GM04503 (cell line): ENCODE measurements around the gene SORBS1.
"Not testable (repeated sequence)": the region's sequence is repeated elsewhere in the genome, so short reads cannot be mapped to it uniquely, and the experiment has no call there.

Experiments
- DNase-seq: peaks from one replicate; pipeline ENCODE4 v3.0.0-alpha.2; 2012; ENCODE audit warnings: low read depth

The SORBS1 gene

DNA sequence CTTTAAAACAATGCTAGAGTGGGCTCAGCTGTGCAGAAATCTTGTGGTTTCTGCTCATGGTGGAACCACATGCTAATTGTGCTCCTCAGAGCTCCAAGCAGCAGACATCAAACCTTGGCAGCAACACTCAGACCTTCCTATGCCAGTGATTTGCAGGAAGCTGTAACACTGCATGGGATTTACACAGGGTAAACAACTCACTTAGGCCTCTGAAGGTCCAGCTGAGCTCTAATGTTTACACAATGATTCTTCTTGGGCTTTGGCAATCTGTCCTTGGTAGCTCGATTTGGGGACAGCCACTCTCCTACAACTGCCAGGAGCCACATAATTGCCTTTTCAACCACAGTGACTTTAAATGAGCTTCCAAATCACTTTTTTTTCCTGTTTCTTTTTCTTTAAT lies 172.6 kb downstream of the SORBS1 start:
- DNase-seq = no peak

DNA sequence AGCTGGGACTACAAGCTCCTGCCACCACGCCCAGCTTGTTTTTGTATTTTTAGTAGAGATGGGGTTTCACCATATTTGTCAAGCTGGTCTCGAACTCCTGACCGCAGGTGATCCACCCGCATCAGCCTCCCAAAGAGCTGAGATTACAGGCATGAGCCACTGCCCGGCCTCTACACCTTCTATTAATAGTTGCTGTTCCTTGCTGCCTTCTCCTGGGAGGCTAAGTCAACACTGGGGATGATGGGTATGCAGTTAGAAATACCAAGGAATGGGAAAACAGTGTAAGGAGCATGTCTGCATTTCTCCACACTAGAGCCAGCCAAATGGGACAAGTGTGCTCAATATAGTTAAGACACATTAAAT lies 173.1 kb downstream of the SORBS1 start:
- DNase-seq = no peak

- DNase-seq = no peak
These were observed 177.0 kb downstream of the SORBS1 start for GRCh38 chr10:95384011-95384704.

DNA sequence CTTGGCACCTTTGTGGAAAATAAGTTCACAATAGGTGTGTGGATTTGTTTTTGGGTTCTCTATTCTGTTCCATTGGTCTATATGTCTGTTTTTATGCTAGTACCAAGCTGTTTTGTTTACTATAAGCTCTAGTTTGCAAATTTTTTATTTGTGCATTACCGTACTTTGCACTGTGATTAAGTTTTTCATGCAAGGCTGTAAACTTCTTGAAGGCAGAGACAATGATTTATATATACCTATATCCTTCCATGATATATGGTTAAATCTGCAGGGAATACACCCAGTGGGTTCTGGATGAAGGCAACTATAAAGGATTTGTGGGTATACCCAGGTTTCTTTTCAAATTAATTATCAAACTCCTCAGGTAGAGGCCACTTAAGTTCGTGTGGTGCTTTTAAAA lies 178.6 kb downstream of the SORBS1 start:
- no peak for DNase-seq

DNA sequence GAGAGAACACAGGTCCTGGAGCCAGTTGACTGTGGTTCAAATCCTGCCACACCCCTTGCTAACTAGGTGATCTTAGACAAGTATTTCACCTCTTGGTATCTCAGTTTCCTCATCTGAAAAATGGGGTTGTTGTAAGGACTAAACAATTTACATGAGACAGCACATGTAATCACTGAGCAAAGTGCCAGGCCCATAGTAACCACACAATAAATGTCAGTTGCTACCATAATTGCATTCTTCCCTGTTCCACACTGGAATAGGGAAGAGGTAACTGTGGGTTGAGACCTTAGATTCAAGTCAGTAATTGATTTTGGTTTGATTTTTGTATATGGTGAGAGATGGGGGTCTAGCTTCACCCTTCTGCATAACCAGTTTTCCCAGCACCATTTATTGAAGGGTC lies 179.0 kb downstream of the SORBS1 start:
- DNase-seq = no peak

- DNase-seq = no peak
These were observed 183.2 kb downstream of the SORBS1 start for GRCh38 chr10:95377950-95378349.

DNA sequence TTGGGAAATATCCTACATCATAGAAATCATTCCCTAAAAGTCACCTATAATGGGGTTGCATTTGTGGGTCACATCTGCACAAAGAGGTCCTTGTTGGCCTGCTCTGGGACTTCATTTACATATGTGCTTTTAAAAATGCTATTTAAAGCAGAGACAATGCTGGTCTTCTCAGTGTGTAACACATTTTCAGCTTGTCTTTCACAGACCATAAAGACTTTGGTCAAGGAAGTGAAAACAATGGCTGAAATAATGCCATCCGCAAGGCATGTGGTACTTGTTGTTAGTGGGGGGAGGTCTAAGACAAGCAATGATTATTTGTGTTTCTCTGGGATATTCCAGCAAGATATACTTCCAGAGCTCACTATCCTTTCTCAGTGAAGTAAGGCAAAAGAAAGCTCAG lies 185.8 kb downstream of the SORBS1 start:
- no peak for DNase-seq

- no peak for DNase-seq
These were observed 186.5 kb downstream of the SORBS1 start for GRCh38 chr10:95374597-95375209.

DNA sequence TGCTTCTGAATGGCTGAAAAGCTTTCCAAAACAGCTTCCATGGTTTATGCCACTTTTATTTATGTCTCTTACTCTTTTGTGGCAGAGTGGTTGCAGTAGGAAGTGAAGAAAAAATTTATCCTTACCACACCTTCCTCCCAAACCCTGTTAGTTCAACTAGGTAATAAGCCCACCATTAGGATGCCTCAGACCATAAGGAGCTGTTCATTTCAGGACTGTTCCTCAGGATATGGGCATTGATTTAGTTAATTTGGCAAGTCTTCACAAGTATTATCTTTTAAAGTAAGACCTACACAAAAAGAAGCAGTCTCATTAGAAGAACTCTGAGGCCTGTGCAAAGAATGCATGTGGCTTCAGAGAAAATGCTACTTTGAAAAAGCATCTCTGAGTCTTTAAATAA lies 187.5 kb downstream of the SORBS1 start:
- no peak for DNase-seq

DNA sequence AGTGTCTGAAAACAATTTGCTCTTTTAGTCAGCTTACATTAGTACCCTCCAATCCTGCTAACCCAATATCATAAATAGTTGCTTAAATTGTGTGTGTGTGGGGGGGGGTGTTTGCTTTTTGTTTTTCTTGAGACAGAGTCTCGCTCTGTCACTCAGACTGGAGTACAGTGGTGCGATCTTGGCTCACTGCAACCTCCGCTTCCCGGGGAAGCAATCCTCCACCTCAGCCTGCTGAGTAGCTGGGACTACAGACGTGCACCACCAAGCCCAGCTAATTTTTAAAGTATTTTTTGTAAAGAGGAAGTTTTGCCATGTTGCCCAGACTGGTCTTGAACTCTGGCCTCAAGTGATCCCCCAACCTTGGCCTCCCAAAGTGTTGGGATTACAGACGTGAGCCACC lies 196.8 kb downstream of the SORBS1 start:
- DNase-seq = no peak

- DNase-seq = no peak
These were observed 197.8 kb downstream of the SORBS1 start for GRCh38 chr10:95363303-95363912.

DNA sequence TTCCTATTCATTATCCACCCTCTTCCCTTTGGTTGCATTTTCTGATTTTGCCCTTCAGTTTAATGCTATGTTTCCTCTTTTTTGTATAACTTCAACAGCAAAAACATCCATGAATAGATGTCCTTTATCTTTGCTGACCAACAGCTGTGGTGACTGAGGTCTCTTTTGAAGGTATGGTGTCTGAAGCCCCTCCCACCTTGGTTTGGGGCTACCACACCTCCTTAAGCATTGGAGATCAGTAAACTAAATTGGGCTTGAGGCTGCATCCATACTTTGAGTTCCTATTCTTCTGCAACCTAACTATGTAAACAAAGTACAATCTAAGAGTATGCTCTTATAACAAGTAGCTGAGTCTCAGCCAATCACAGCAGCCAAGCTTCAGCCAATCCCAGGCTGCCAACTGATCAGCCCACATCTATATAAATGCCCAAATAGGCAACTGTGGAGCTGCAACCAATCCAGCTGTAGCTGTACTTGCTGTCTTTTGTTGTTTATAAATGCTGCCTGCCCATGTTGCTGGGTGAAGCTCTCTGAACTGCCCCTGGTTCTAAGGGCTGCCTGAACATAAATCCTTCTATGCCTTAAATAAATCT lies 201.0 kb downstream of the SORBS1 start:
- no peak for DNase-seq

DNA sequence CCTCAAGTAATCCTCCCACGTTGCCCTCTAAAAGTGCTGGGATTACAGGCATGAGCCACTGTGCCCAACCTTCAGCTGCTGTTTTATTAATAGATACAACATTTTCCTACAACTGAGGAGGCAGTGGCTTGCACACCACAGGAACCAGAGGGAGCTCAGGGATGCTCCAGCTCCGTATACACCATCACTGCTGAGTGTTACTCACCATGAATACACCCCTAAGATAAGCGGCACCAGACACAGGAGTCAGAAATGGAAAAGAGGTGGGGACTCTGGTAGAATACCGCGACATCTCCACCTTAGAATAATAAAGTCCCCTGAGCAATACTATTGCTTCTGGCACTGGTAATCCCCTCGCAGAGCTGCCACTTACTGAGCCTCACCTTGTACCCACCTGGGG lies 201.7 kb downstream of the SORBS1 start:
- DNase-seq = no peak

DNA sequence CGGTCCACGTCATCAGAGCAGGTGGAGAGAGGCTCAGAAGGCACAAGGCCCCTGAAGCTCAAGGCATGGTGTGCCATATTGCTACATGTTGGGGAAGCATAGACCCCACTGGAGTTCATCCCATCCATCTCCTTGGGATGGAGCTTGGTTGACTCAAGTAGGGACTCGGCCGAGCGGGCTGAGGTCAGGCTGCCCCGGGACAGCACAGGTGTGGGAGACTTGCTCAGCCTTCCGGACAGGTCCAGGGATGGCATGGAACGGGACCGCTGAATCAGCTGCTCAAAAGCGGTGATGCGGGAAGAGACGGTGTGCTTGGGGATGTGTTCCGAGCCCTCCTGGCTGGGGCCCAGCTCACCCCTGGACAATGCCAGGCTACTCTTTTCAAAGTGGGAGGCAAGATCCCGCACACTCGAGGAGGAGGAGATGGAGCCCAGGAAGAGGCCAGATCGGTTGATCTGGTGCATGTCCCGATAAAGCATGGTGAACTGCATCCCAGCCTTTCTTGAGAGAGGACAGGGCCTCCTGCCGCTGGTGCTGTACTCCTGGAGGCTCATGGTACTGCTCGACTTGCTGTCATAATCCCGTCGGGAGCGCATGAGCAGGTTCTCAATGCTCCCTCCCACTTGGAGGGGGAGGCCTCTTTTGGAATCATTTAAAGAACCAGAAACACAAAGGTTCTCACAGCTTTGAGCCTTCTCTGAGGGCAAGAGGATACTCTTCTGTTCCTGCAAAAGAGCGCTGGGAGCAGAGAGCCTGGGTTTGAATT lies 204.8 kb downstream of the SORBS1 start:
- DNase-seq = no peak

DNA sequence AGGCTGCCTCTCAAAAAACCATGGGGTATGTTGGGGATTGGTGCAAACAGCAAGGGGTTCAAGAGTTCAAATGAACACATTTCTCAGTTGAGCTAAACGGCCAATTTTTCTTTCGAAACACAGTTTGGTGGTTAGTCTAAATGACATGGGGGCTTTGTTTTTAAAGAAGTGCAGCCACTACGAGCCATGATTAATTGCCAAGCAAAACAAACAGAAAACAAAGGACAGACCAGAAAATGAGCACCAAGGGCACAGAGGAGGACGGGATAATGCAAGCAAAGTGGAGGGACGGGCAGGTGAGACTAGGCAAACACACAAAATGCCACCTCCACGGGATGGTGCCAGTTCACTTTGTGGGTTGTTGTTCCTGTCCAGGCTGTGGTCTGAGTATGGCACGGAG lies 205.9 kb downstream of the SORBS1 start:
- DNase-seq = no peak

DNA sequence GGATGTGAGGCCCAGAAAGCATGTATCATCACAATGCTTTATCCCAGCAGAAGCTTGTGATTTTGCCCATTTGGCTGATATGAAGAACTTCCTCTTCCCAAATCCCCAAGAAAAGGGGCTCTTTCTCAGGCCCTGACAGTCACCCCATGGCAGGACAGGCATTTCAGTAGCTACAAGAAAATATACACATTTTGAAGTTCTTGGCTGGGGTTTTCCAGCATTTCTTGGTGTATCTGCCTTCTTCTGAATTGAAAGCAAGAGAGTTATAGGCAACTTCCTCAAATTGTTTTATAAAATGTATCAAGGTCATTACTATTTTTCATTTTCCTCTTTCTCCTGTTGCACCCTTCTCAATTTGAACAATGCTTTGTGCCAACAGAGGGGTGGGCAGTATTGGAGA lies 207.1 kb downstream of the SORBS1 start:
- no peak for DNase-seq

- DNase-seq = no peak
These were observed 208.0 kb downstream of the SORBS1 start for GRCh38 chr10:95353123-95353522.

GRCh38 chr10:95352684-95353083 lies 208.5 kb downstream of the SORBS1 start:
- DNase-seq = no peak

GRCh38 chr10:95350830-95351228 lies 210.3 kb downstream of the SORBS1 start:
- no peak for DNase-seq

DNA sequence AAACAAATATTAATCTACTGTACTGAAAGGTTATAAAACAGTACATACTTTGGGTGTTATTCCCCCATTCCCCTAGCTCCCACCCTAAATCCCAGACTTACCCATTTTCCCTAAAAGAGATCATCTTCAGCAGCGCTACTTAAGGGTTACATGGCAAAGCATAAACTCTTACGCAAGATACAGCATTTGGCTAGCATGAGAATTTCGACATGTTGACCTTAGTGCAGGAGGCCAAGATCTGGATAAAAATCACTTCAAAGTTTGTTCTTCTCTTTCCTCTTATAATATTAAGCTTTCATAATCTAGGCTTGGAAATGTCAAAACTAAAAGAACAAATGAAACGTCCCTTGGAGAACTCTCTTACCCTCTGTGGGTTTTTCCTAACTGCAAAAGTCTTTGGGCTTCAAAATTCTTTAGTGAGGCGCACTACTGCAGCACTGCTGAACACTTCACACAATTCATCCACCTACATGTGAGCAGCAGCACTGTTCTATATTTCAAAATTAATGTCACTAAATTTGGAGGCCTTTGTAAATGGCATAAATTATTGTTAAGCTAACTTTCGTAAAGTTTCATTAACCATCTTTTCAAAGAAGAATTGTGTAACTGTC lies 210.8 kb downstream of the SORBS1 start:
- no peak for DNase-seq

DNA sequence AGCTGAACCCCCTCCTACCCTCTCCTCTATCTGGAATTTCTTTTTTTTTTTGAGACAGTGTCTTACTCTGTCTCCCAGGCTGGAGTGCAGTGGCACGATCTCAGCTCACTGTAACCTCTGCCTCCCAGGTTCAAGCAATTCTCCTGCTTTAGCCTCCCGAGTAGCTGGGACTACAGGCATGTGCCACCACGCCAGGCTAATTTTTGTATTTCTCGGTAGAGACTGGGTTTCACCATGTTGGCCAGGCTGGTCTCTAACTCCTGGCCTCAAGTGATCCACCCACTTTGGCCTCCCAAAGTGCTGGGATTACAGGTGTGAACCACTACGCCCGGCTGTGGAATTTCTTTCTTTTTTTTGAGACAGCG lies 213.8 kb downstream of the SORBS1 start:
- not testable (repeated sequence) for DNase-seq

GRCh38 chr10:95346715-95347401 lies 214.3 kb downstream of the SORBS1 start:
- DNase-seq = no peak
